Stimulated activated CD8-positive, alpha-beta memory T cell treated with anti-CD3 and anti-CD28 coated beads, Interleukin-4, amount 100 ng/mL, for 24 hours (primary cell): ENCODE measurements around the gene ARHGDIA.

ENCODE experiments used
- DNase-seq: peaks from one replicate; pipeline ENCODE4 v3.0.0-alpha.2; 2020; ENCODE audit warnings: low read depth

The ARHGDIA gene

DNA sequence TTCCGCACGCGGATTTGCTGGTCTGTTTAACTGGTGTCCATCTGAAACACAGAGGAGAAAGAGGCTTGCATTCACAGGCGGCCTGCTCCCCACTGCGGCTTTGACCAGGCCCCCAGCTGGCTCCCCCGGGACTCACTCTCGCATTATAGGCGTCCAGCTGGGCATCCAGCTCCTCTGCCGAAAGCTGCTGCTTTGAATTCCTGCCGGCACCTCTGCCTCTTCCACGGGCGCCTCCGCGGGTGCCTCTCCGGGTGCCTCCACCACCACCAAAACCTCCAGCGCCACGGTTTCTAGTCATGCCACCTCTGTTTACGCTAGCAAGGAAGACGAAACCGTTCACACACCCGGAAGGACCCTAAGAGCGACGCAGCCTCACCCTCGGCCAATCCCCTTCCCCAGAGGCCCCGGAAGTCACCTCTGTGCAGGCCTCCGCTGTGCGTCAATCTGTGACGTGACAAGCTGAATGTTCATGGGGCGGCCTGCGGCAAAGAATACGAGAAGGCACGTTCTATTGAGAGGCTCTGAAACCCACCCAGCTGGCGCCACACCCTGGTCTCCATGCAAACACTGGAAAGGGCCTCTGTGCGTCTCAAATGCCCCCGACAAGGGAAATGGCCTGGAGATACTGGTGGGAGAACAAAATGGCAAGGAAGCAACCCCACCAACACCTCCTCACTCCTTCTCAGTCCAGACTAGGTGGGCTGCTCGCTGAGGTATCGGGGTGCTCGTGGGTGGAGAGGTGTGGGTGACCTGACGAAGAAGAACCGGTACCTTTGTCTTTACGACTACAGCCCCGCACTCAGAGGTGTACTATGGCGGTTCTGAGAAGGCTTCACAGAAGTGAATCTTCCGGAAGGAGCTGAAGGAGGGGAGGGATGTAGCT lies 17.2 kb upstream of the ARHGDIA start:
- DNase-seq = no peak

DNA sequence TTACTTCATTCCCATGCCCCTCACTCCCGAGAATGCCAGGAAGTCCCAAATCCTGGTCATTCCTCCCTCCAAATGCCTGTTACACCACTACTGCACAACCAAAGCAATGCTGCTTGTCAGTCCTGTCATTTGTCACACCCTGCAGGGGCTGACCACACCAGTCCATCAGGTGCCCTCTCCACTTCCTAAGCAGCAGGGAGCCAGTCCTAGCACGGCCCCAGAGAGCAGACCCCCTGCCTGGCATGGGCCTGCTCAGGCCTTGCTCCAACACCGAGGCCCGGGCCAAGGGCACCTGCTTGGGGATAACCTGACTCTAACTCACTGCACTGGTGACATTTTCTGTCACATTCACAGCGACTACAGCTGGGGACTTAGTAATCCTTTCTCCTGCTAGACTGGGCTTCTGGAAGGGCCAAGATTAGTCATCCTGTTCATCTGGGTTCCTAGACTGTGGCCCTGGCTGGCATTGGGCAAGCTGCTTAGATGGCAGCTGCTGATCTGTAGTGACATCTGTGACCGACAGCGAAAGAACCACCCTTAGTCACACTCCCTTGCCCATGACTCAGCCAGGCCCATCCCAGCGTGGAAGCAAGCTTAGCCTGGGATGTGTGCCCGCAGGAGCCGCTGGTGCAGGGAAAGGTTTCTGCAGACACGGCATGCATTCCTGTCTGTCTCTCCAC lies 14.9 kb upstream of the ARHGDIA start:
- no peak for DNase-seq

DNA sequence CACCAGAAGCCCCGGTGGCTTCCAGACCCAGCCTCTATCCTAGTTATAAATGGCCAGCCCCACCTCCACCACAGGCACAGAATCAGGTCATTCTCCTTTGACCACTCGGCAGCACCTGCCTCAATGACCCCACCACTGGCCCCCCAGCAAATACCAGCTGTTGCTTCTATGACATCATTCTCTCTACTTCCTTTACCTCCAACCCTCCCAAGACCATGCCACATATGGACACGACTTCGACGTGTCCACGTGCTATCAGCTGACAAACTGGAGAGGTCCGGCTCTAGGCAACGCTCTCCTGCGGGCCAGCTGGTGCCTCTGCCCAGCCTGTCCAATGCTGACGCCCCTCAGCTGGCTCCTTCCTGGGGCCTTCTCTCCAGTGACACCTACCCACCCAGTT lies 14.3 kb upstream of the ARHGDIA start:
- DNase-seq = no peak

DNA sequence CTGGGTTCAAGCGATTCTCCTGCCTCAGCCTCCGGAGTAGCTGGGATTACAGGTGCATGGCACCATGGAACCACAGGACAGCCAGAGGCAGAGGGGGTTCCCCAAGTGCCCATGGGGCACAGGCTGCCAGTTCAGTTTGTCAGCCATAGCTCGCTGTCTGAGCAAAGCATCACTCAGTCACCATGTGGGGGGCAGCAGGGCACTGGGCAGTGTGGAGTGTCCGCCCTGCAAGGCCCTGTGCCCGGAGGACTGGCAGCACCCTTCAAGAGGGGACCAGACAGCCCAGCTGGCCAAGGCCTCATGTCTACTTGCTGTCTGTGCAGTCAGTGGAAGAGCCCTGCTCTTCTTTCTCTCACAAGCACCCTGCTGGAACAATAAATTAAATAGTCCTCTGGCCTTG lies 13.8 kb upstream of the ARHGDIA start:
- DNase-seq = no peak

DNA sequence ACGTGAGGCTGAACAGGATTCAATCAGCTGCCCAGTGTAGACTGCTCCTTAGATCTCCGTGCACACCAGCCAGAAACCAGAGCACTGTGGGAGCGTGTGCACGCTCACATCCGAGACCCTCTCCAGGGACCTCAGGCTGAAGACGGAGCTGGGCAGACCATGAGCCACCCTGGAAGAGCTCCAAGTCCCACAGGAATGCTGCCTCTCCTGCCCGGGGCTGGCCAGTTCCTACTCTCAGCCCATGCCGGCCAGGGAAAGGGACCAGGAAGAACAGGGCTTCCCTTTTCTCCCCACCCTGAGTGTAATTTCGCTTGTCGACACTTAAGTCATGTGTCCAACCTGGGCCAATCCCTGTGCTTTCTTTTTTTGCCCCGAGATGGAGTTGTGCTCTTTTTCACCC lies 13.4 kb upstream of the ARHGDIA start:
- DNase-seq = no peak

DNA sequence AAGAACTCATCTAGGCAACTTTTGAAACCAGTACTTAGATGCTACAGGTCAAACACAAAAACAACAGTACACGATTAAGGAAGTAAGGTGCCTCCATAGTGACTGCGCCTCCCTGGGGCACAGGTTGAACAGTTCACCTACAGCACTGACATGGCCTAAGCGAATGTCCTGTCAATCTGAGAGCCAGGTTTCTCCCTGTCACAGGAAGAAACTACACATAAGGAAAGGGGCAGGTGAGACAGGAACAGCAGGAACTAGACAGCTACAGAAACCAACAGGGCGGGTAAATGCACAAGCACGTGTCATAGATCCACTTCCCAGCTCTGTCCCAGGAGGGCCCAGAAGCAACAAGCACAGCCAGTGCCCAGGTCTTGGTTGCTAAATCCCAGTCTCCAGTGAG lies 8.0 kb upstream of the ARHGDIA start:
- no peak for DNase-seq

DNA sequence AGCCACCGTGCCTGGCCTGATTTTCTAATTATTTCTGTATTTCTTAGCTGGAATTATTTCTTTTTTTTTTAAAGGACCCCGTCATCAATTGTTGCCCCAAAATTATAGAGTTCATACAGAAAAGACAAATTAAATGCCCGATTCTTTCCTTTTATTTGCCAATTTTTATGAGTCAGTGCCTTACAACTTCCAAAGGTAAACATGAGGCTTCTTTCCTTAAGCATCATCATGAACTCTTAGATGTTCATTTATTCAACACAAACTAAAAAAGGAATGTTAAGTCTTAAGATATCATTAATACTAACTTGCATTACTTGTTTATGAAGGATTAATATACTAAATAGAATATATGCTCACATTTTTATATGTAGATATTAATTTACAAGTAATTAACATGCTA lies 7.2 kb upstream of the ARHGDIA start:
- no peak for DNase-seq

DNA sequence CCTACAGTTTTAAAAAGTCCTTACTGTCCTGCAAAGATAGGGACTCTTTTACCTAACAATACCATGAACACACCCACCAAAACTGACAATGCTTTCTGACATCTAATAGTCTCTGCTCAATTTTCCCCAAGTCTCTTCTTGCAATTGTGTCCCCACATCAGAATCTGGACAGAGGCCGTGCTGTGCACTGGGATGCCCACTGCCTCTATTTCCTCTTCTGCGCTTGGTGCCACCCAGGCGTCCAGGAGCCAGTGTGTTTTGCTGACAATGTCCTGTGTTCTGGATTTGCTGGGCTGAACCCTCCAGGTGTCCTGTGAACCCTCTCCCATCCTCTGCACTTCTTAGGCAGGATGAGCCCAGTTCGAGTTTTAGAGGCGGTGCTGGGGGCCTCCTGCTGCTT lies 6.4 kb upstream of the ARHGDIA start:
- DNase-seq = no peak

DNA sequence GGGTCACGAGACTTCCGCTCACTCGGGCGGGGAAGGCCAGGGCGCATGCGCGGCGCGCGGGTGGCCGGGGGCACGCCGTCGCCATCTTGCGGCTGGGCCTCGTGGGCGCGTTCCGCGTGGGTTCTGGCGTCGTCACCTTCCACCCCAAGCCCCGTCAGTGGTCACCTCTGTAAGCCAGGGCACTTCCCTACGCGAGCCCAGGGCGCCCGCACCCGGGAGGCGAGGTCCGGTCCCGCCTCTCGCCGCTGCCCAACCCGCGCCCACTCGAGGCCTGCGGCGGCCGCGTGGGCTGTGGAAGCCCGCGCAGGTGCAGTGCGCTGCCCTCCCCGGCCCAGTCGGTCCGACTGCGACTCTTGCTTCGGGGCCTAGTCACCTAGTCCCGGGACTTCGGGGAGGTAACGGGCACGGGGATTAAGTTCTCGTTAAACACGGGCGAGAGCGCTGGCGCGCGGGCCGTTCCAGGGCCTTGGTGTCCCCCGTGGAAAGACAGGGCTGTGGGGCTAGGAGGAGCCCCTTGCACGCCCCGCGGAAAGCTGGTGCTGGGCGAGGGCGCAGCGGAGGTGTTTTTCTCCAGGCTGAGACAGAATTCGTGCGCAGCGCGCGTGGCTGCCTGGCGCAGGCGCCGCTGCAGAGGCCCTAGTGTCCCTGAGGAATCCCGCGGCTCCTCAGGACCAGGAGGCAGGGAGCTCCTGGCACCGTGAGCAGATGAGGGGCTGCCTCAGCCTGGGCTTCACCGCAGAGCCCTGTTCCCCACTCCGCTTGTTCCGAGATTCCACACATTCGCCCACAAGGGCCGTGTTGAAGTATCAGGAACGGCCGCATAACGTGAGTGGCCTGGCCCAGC lies 472 bp upstream of the ARHGDIA start:
- peak; percentile 96 for DNase-seq

DNA sequence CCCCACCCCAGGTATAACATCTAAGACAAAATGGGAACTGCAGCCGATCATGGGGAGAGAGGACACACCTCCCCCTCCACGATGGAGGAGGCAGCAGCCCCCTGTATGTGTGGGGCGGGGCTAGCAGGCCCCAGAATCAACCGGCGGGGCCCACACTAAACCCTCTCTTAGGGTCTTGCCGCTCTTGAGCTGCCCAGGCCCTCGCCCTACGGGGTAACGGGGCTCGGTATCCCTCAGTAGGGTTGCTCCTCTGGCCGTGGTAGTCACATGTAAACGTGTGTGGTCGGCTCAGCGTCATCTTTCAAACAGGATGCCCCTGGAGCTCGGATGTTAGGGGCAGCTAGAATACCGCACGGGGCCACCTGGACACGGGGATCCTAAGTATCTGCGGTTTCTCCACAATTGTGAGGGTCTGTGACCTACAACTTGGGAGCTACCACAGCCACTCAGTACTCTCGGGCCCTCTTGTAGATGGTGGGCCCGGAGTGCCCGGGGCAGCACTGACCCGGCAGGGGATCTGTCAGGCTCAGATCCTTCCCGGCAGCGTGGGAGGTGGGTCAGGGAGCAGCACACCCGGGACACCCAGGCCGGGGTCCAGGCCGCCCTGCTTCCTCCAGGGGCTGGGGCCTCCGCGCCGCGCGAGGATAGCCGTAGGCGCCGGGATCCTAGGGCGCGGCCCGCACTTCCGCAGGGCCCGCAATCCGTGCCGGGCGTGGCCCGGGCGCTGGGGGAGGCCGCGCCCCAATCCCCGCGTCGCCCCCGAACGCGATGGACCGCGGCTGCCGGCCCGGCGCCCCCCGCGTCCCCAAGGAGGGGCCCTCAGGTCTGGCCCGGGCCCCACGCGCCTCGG lies 781 bp downstream of the ARHGDIA start:
- no peak for DNase-seq

DNA sequence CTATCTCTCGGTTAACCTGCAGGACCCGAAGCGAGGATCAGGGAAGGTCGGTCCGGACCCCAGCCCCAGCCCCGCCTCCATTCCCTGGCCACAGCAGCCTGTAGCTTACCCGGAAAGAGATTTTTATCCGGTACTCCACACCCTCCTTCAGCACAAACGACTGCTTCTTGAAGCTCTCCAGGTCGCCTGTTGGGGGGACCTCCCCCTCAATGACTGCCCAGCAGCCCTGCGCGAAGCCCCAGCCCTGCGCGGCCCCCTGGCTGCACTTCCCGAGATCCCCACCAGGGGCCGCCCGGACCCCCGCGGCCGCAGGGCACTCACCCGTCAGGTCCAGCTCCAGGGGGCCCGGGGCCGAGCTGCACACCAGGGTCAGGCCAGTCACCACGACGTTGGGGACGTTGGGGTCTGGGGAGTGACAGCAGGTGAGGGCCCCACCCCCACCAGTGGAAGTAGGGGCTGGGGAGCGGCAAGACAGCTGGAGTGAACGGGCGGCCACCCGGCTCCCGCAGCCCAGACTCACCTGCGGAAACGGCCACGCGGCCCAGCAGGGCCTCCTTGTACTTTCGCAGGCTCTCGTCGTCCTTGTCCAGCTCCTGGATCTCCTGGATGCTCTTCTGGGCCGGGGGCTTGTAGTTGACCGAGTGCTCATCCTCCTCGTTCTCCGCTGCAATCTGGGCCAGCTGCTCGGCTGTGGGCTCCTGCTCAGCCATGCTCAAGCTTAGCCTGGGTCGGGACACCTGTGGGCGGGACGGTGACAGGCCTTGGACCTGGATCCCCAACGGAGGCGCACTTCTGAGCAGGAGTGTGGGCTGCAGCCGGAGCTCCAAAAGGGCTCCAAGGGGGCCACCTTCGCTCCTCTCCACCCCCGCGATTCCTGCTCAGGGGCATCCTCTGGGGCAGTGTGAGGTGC lies 1.7 kb downstream of the ARHGDIA start:
- peak; percentile 36 for DNase-seq

DNA sequence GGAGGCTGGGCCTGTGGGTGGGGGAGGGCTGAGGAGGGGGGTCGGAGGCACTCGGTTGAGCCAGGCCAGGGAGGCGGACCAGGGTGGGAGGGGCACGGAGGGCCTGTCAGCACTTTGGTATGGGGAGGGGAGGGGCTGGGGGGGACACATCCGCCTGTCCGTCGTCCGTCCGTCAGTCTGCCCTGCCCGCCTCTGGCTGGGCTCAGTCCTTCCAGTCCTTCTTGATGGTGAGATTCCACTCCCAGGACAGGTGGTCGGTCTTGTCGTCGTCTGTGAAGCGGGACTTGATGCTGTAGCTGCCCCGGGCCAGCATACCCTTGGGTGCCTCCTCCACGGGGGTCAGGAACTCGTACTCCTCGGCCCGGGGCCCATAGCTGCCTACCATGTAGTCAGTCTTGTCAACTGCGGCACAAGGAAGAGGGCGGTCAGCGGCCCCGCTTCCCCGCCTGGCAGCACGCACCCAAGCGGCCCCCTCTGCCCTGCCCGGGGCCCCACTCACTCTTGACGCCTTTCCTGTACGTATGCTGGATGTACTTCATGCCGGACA lies 2.4 kb downstream of the ARHGDIA start:
- DNase-seq = no peak

DNA sequence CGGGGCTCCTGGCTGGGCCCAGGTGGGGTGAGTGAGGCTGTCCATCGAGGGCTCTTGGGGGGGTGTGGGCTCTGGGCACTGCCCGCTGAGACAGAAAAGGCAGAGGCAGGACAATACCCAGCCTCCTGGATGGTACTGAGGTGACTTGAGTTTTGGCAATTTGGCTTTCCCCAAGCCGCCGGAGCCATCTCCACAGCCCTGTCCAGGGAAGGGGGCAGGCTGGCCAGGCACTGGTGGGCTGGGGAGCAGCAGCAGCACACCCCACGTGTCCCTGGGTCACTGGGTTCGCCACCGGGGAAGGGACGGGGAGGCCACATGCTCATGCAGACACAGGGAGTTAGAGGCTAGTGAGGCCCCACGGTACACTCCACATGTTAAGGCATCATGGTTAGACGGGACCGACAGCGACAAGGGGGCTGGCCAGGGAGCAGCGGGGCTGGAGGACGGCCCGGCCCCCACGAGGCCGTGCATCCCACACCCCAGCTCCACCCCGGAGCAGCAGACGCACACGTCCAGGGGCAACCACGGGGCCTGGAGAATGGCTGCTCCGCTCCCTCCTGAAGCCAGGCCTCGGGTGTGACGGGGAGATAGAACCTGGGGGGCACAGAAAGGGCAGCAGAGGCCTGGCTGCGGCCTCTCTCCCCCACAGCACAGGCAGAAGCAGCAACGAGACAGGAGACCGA lies 3.0 kb downstream of the ARHGDIA start:
- DNase-seq = no peak

DNA sequence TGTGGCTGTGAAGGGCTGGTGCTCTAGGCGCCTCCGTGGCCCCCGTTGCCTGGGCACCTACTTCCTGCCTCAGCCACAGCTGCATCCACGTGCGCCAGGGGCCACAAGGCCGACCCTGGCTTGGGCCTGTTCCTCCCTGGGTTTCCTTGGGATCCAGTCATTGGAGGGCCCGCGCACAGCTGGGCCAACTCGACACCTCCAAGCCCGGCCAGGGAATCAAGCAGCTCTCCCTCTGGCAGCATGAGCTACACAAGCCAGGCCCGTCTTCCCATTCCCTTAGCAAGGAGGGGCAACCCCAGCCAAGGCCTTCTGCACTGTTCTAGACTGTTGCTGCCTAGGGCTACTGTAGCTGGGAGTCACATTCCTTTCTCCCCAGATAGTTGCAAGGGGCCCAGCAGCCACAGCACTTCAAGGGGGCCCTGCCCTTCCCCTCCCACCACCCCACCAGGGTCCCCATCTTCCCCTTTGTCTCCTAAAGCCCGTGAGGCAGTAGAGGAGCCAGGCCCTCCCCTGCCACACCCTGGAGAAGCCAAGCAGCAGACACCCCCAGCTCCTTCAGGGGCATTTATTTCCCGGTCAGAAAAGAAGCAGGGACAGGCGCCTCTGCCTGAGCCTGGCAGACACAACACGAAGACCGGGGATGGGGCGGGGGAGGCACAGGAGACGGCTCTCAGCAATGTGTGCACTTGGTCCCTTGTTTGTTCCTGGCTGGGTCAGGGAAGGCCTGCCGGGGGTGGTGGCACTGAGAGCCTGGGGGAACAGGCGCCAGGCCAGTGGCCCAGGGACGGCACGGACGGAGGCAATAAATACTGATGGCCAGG lies 3.8 kb downstream of the ARHGDIA start:
- no peak for DNase-seq

DNA sequence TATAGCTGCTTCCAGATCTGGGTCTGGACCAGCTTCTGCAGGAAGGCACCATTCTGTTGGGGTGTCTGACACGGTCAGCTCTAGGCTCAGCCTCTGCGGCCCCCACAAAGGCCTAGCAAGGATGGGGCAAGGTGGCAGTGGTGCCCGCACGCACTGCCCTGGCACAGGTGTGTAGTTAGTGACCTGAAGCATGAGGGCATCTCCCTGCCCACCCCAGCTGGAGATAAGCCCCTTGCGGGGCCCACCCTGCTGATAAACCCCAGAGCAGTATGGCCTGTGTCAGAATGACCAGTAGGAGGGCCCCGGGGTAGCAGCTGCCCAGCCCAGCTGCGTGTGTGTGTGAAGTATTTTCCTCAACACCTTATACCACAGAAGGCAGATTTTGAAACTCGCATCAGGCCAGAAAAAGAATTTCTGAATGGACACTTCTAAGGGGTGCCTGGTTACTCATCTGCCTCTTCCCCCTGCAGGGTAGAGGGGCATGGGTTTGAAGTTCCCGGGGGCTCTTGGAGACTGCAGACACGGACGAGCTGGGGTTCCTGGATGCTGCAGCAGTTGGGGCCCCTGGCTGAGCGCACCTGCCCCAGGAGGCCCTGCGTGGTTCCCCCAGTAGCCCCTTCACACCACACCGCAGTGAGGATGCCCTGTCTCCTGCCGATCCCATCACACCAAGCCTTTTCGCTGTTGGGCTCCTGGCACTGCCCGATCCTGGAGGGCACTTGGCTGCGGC lies 4.5 kb downstream of the ARHGDIA start:
- DNase-seq = no peak

DNA sequence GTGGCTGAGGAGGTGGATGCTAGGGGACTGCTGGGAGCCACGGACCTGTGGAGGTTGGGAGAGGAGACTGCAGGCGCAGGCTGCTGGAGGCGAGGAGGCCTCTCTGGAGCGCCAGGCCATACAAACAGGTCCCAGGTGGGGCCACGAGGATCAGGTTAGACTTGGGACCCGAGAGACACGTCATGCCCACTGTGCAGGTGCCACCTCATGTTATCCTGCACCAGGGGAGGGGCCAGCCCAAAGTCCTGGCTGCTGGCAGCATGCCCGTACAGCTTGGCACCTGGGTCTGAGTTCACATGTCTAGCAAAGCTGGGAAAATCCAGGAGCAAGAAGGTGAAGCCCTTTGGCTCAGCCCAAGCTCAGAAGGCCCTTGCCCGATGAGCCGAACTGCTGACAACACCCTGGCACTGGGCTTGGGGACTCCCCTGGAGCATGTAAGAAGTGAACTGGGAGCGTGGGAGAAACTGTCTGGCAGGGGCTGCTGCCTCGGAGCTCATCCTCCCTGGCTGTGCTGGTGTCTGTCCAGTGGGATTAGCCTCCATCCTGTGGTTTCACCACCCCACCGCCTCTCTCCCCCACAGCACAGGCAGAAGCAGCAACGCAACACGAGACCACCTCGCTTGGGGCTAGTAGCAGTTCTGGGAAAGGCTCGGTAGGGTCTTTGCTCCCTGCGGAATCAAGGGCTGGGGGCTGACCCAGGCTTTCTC lies 5.3 kb downstream of the ARHGDIA start:
- DNase-seq = no peak

DNA sequence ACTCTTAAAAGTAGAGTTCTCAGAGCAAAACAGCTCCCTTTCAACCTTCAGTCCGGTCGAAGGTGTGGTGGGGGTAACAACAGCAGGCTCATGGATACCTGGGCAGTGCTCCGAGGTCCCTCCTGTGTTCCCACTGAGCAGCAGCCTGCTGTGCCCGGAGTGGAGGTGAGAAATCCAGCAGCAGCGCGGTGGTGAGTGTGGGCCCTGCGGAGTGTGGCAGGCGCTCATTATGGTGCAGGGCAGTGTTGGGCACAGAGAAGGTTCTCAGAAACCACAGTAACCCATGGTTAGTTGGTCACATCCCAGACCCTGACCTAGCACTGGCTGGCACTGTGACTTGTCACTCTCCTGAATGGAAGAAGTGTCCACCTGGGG lies 5.8 kb downstream of the ARHGDIA start:
- DNase-seq = no peak
